Cortex of kidney (tissue), 1 donor: ENCODE measurements around the gene COX6B2.

Source experiments
- DNase-seq: peaks from one replicate; lab custom pipeline; 2025; lab: John Stamatoyannopoulos, UW

Gene COX6B2

GRCh38 chr19:55362174-55362989 is 7.9 kb upstream of the COX6B2 start:
- DNase-seq = no peak

- DNase-seq = no peak
Measured at GRCh38 chr19:55360902-55361301, 6.4 kb upstream of the COX6B2 start.

DNA sequence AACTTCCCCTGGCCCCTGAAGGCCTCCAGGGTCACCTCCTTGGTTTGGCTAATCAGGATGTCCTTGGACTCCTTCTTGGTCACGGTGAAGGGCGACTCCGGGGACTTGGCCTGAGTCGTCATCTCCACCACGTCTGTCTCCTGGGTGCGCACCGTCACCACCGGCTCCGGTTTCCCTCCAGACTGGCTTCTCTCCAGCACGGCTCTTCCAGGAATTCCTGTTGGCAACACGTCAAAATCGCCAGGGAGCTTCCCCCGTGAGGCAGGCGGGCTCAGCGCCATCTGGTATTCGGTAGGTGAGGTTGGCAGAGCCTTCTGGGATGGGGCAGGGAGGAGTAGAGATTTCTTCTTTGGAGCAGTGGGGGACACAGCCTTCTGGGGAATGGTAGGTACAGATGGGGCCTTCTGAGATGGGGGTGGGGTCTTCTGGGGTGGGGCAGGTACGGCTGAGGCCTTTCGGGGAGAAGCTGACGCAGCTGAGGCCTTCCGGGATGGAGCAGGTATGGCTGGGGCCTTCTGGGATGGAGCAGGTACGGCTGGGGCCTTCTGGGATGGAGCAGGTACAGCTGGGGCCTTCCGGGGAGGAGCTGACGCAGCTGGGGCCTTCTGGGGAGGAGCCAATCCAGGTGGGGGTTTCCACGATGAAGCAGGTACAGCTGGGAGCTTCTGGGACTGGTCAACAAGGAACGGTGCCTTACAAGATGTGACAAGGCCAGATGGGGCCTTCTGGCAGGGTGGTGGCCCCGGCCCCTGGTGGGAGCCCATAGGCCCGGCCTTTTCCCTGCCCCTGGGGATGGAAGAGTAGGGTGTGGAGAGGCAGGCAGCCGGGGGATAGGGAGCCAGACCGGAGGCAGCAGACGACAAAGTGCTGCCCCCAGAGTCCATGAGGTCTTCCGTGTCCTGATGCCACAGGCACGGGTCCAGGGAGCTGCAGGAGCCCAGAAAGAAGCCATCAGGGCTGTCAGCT is 4.7 kb upstream of the COX6B2 start:
- DNase-seq = no peak

DNA sequence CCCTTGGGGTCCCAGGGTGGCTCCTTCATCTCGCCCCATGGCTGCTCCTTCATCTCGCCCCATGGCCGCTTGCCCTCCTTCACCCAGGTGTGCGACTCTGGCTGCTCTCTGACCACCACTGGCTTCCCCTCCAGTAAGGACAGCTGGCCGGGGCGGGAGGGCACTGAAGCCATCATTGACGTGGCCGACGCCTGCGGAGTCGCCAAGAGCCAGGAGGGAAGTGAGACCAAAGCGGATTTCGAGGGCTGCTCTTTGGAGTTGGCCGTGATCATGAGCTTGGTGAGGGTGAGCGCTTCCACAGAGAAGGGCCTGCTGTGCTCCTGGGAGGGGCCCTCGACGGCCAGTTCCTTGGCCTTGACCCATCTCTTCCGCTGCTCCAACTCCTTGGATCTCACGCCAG is 4.0 kb upstream of the COX6B2 start:
- no peak for DNase-seq

DNA sequence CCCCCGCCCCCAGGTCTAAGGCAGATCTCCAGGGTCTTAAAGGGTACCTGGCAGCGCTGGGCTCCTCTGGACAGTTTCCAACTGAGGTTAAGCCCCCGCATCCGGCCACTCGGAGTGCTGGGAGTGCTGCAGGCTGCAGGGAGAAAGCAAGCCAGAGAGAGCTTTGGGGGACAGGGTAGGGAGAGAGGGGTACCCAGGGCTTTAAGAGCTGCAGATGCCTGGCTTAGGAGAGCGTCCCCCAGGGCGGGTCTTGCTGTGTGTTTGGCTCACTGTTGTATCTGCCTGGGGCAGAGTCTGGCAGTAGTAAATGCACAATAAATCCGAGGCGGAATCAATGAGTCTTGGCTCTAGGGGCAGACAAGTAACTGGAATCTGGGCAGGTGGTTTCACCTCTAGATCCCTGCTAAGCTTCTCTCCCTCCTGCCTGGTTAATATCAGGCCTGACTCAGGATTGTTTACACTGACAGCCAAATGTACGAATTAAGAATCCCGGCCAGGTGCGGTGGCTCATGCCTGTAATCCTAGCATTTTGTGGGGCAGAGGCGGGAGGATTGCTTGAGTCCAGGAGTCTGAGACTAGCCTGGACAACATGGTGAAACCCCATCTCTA is 798 bp upstream of the COX6B2 start:
- DNase-seq = no peak

DNA sequence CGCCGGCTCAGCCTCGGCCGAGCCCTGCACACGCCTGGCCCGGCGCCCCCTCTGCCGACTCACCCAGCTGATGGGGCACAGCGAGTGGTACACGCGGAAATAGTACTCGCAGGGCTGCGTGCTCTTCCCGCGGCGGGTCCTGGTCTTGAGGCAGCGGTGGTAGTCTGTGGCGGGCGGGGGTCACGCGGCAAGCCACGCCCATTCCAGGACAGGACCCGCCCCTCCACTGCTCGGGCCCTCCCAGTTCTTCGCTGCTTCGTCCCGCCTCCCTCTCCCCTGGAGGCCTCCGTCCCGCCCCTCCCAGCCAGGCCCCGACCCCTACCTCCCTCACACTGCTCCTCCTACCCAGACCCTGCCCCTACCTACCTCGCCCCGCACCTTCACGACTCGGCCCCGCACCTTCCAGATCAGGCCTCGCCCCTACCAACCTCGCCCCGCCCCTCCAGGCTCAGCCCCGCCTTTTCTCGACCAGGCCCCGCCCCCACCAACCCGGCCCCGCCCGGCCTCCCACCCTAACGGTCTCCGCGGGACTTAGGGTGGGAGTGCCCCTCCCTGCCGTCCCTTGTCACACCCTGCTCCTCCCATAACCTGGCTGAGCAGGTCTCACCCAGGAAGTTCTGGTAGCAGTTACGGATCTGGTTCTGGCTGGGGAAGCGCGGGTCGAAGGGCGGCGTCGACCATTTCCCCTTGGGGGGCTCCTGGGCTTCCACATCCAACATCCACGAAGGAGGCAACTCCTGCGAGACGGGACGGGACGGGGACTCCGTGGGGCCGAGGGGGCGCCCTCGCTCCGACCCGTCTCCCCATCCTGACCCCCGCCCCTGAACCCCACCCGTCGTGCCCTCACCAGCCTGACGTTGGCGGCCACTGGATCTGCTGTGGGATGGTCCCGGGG is 469 bp downstream of the COX6B2 start:
- DNase-seq = no peak

DNA sequence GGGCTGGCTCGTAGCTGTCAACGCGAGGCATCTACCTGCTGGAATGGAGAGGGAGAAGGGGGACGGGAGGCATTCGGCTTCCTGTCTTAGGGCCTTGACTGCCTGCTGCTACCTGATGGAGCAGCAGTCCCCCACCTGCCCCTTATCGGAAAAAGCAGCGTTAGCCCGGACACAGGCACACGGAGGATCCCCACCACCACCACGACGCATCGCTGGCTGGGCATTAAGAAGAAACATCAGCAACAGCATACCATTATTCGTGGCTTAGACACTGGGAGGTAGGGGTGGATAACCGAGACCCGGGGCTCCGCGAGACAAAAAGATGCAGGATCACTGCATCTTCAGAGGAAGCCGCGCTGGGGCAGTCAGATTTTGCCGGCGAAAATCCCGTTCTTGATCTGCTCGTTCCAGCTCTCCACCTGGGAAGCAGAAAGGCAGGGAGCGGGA is 1.1 kb downstream of the COX6B2 start:
- DNase-seq = no peak

- no peak for DNase-seq
Measured at GRCh38 chr19:55352549-55353145, 1.9 kb downstream of the COX6B2 start.

- no peak for DNase-seq
Measured at GRCh38 chr19:55352040-55352439, 2.5 kb downstream of the COX6B2 start.

- no peak for DNase-seq
Measured at GRCh38 chr19:55350620-55351315, 3.8 kb downstream of the COX6B2 start.

GRCh38 chr19:55348317-55349034 is 6.0 kb downstream of the COX6B2 start:
- no peak for DNase-seq

DNA sequence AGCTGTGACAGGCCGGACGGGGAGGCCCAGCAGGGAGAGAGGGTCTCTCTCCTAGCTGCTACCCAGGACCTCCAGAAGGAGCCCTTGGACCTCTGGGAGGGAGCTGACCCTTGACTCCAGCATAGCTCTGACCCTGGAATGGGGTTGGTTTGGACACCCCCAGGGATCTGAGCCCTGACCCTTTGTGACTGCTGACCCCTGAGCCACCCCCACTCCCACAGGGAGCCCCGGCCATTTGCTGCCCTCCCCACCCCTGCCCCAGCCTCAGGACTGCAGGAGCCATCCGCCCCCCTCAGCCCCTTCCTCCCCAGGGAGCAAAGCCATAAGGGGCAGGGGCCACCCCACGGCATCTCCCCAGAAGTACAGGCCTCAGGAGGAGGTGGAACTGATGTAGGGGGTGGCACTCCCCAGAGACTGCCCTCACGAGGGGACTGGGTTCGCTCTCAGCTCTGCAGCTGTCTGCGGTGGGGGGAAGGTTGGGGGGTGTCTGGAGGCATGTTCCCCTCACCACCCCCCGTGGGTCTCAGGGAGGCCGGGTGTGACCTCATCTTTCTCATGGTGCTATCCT is 7.0 kb downstream of the COX6B2 start:
- no peak for DNase-seq

DNA sequence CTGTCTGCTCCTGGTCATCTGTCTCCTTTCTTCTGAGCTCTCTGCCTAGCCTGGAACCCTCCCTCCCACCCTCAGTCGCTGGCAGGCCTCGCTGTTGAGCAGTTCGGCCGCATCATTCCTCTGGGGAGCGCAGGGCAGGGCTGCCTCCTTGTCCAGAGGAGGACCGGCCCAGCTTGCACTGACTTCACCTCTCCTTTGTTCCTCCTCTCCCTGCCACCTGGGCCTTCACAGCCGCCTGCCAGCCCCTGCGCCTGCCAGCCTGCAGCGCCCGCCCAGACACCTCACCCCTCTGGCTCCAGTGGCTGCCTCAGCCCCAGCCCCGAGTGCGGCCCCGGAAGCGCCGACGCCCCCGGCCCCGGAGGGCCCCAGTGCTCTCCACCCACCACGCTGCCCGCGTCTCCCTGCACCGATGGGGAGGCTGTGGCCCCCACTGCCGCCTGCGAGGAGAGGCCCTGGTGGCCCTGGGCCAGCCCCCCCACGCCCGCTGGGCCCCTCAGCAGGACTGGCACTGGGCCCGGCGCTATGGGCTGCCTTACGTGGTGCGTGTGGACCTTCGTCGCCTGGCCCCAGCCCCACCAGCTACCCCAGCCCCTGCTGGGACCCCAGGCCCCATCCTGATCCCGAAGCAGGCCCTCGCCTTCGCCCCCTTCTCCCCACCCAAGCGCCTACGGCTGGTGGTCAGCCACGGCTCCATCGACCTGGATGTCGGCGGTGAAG is 7.6 kb downstream of the COX6B2 start:
- DNase-seq = no peak

DNA sequence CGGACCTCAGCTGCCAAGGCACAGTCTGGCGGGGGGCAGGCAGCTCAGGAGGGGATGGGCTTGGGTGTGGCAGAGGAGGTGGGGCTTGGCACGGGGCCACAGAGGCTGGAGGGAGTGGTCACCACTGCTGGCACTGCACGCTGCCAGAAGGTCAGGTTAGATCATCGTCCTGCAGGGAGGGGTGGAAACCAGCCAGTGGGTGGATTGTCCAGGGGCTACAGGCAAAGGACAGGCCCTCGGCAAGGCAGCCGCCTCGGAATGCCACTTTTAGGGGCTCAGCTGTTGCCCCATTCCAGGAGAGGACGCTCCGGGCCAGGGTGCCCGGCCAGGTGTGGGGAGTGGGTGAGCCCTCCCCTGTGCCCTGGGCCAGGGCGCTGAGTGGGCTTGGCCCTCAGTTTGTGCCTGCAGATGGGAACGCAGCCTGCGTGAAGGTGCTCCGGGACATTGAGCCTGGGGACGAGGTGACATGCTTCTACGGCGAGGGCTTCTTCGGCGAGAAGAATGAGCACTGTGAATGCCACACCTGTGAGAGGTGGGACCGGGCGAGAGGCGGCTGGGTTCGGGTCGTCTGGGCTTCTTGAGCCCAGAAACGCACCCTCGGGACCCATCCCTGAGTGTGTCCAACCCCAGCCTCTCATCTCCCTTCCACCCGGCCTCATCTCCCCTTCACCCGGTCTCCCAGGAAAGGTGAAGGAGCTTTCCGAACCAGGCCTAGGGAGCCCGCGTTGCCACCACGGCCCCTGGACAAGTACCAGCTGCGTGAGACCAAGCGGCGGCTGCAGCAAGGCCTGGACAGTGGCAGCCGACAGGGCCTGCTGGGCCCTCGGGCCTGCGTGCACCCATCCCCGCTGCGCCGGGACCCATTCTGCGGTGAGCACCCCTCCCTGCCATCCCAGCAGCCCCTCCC is 8.4 kb downstream of the COX6B2 start:
- DNase-seq = no peak

DNA sequence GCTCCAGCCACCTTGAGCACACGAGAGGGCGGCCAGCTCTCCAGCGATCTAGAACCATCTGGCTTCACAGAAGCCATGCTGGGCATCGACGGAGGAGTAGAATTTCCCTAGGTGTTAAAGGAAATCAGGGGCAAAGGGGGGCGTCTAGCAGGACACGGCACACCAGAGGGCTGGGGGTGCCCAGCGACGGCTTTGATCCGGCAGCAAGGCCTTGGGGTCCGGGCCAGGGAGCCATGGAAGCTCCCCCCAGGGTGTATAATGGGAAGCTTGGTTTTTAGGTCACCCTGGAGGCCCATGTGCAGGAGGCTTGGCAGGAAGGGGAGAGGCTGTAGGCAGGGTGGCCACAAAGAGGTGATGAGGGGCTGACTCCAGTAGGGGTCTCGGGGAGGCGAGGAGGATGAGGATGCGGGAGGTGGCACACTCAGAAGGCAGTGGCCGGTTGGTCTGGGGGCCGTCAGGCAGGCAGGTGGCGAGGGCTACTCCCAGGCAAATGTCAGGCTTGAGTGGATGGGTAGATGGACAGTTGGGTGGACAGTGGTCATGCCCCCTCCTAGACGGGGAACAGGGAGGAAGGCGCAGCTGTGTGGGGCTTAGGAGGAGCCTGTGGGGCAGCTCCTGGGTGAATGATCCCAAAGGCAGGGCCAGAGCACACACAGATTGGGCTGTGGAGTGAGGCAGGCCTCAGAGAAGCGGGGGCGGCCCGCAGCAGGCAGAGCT is 9.3 kb downstream of the COX6B2 start:
- no peak for DNase-seq

- no peak for DNase-seq
Measured at GRCh38 chr19:55344444-55344843, 10.1 kb downstream of the COX6B2 start.
